Endothelial cell of umbilical vein (primary cell): ENCODE results near the gene HOXD3. TPM values are rescaled to one million over a fixed set of nuclear protein-coding genes. Genes with fewer than 3 reads are reported as not detected.

ENCODE experiments used
- BruUV-seq: library from RNA; stranded (reverse); fragments of 400-500 nt; replicated peaks from 2 replicates; lab custom pipeline; 2021; lab: Mats Ljungman, UMichigan
- CTCF ChIA-PET: fragments of 300-600, 350-600 bp; sonication (Branson Sonifier 250); formaldehyde crosslinking; loops from one replicate; lab custom pipeline; 2021; ENCODE audit warnings: antibody characterized with exemption, inconsistent platforms; lab: Charles Lee
- POLR2A ChIA-PET: fragments of 300-600, 350-600 bp; sonication (Branson Sonifier 250); formaldehyde crosslinking; loops from one replicate; lab custom pipeline; 2021; ENCODE audit warnings: antibody characterized with exemption, inconsistent platforms; lab: Charles Lee
- DNase-seq: peaks from one replicate; pipeline ENCODE4 v3.0.0-alpha.2; 2011; ENCODE audit warnings: low read depth, low spot score
- FAIRE-seq: peaks from 2 replicates; lab custom pipeline; 2011; peaks lifted over from hg19 to GRCh38; lab: Jason Lieb, UNC
- H2AFZ ChIP-seq: 2 replicates; pipeline ENCODE4 v1.6.0; 2012; ENCODE audit warnings: low read depth, low read length, control low read depth, inconsistent platforms
- H3K27ac ChIP-seq: 2 replicates; pipeline ENCODE4 v1.5.1; 2011; ENCODE audit warnings: low read depth, mild to moderate bottlenecking, control low read depth, low read length, moderate library complexity; ENCODE audit not compliant: insufficient read depth
- H3K27me3 ChIP-seq, 2 experiments: 2 replicates each; pipeline versions ENCODE4 v1.6.0 to v1.6.1; 2011; ENCODE audit warnings: low read length in 2 of 2, mixed read lengths in 1 of 2; ENCODE audit not compliant: control insufficient read depth in 2 of 2, insufficient read depth in 2 of 2
- H3K36me3 ChIP-seq, 2 experiments: 2 replicates in 1 of 2; 3 replicates in 1 of 2; pipeline ENCODE4 v1.5.1; 2011; ENCODE audit warnings: low read length in 2 of 2, mild to moderate bottlenecking in 1 of 2, moderate library complexity in 1 of 2; ENCODE audit not compliant: control insufficient read depth in 2 of 2, insufficient read depth in 2 of 2; ENCODE audit errors: extremely low read depth in 1 of 2
- H3K4me1 ChIP-seq: 3 replicates; pipeline ENCODE4 v1.5.1; 2011; ENCODE audit warnings: mild to moderate bottlenecking, low read length; ENCODE audit not compliant: control insufficient read depth, insufficient read depth; ENCODE audit errors: extremely low read depth
- H3K4me2 ChIP-seq: 2 replicates; pipeline ENCODE4 v1.6.1; 2011; ENCODE audit warnings: low read length, control low read depth, mixed read lengths; ENCODE audit not compliant: insufficient read depth
- H3K4me3 ChIP-seq, 3 experiments: fragments of 200-600 bp in 1 of 3; sonication (generic), shearing (Covaris generic) in 1 of 3; replicated peaks in 1 of 3; 2 replicates each; pipeline ENCODE4 v1.5.1; 2011 to 2016; ENCODE audit warnings: control low read depth in 3 of 3, low read length in 3 of 3, mild to moderate bottlenecking in 2 of 3, inconsistent platforms in 1 of 3, low read depth in 1 of 3, moderate library complexity in 1 of 3; ENCODE audit not compliant: insufficient read depth in 1 of 3
- H3K79me2 ChIP-seq: 2 replicates; pipeline ENCODE4 v1.6.0; 2012; ENCODE audit warnings: low read length, inconsistent platforms; ENCODE audit not compliant: control insufficient read depth, insufficient read depth
- H3K9ac ChIP-seq: replicated peaks from 2 replicates; pipeline ENCODE3; 2011; ENCODE audit warnings: low read length, control low read depth; ENCODE audit not compliant: insufficient read depth; ENCODE audit errors: extremely low read depth
- H3K9me1 ChIP-seq: replicated peaks from 3 replicates; pipeline ENCODE4 v1.6.0; 2011; ENCODE audit warnings: mild to moderate bottlenecking, low read length; ENCODE audit not compliant: control insufficient read depth, insufficient read depth; ENCODE audit errors: extremely low read depth
- H3K9me3 ChIP-seq: replicated peaks from 2 replicates; pipeline ENCODE4 v1.5.1; 2012; ENCODE audit warnings: low read length, inconsistent platforms; ENCODE audit not compliant: control insufficient read depth, insufficient read depth
- H4K20me1 ChIP-seq: replicated peaks from 2 replicates; pipeline ENCODE3; 2011; ENCODE audit warnings: mild to moderate bottlenecking, low read length; ENCODE audit not compliant: control insufficient read depth, insufficient read depth; ENCODE audit errors: extremely low read depth
- EZH2 ChIP-seq: IDR thresholded peaks from 2 replicates; pipeline ENCODE4 v1.6.1; 2012; ENCODE audit warnings: borderline replicate concordance, low read depth, mild to moderate bottlenecking, moderate library complexity, low read length, inconsistent platforms; ENCODE audit not compliant: severe bottlenecking
- FOS ChIP-seq: IDR thresholded peaks from 2 replicates; pipeline ENCODE4 v1.6.1; 2011; ENCODE audit warnings: mild to moderate bottlenecking, low read length, moderate library complexity, borderline replicate concordance; ENCODE audit not compliant: insufficient read depth
- JUN ChIP-seq: IDR thresholded peaks from 2 replicates; pipeline ENCODE4 v1.6.1; 2011; ENCODE audit warnings: borderline replicate concordance, low read depth; ENCODE audit not compliant: insufficient read length, insufficient read depth
- MYC ChIP-seq: IDR thresholded peaks from one replicate; pipeline ENCODE4 v1.6.1; 2011; ENCODE audit warnings: mild to moderate bottlenecking, low read depth, low read length
- POLR2A ChIP-seq: IDR thresholded peaks from 2 replicates; pipeline ENCODE4 v1.6.1; 2012; ENCODE audit warnings: low read depth, mild to moderate bottlenecking, control low read depth, low read length
- POLR2AphosphoS5 ChIP-seq: IDR thresholded peaks from 2 replicates; pipeline ENCODE4 v1.6.1; 2012; ENCODE audit warnings: low read depth, mild to moderate bottlenecking, control low read depth, low read length, moderate library complexity; ENCODE audit not compliant: insufficient read depth
- dilution Hi-C: fragments of 300-500 bp; cut with MboI; formaldehyde crosslinking; loops from one replicate; pipeline ENCODE4 v1.15.0; 2019; ENCODE audit warnings: low sequenced_read_pairs; ENCODE audit not compliant: extremely low pct_ligation_motif_present
- intact Hi-C: fragments of 100-400 bp; cut with micrococcal nuclease; formaldehyde crosslinking; loops from one replicate; pipeline ENCODE4 v1.10.0; 2022
- polyA plus RNA-seq, 4 experiments: library from polyadenylated mRNA; depleted of rRNA in 3 of 4; stranded (reverse) in 3 of 4; unstranded in 1 of 4; fragments of >200 nt; gene quantifications; 2 replicates each; pipeline versions ENCODE4 v1.2.1 to v1.2.3, GENCODE V29; 2011 to 2012; ENCODE audit warnings: missing spikeins in 1 of 4
- total RNA-seq: library from RNA; stranded (reverse); gene quantifications from 2 replicates; pipeline ENCODE4 v1.2.3, GENCODE V29; 2021
- TF ChIP-seq, protein P1 (sequence below): IDR thresholded peaks from 2 replicates; pipeline ENCODE4 v1.6.1; 2011; ENCODE audit not compliant: insufficient read depth, insufficient read length

The HOXD3 gene
- total and polyA plus RNA-seq, 2 donors (not counting 3 experiments of a cell fraction or from before 2014, with no cell fraction given), result 2.9 to 20.9 TPM

DNA sequence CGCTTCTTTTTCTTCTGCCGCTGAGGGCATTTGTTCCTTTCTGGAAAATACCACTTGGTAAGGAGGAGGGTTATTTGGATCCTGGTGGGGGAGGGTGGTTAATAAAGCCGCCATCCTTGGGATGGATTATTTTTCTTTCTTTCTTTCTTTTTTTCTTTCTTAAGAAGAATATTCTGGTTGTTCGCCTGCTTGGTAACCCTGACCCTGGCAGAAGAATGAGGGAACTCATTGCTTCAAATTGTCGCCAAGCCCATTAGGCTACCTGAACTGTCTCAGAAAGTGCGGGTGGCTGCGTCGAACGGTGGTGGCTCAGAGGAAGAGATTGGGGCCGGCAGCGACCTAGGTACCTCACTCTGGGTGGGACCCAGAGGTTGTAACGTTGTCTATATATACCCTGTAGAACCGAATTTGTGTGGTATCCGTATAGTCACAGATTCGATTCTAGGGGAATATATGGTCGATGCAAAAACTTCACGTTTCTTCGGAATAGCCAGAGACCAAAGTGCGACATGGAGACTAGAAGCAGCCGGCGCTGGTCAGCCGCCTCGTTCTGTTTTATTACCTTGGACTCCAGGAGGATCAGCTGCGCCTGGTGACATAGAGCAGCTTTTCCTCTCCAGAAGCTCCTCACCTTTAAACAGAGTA, 7.0 kb upstream of the HOXD3 start:
- DNase-seq (no peak), FAIRE-seq (no peak)
- dilution Hi-C loops, result loop anchor here (25.0 kb wide), 1 partner anchor 487 kb away; no protein-coding TSS in a partner anchor
- H3K9ac ChIP-seq, result no peak overlapping the region
- intact Hi-C loops, result no loop called here
- H3K4me3 ChIP-seq, result no peak overlapping the region
- peaks cover 2 to 22% of the 10 kb centered on the region in 2 experiments for H3K36me3 ChIP-seq
- H3K9me1 ChIP-seq, result no peaks in the 10 kb centered on the region
- TF ChIP-seq POLR2AphosphoS5, result no peak
- TF ChIP-seq EZH2, result no peak
- TF ChIP-seq, protein P1, sequence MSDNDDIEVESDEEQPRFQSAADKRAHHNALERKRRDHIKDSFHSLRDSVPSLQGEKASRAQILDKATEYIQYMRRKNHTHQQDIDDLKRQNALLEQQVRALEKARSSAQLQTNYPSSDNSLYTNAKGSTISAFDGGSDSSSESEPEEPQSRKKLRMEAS, result no peak
- no peak for TF ChIP-seq MYC
- no peak for TF ChIP-seq POLR2A
- no peak for TF ChIP-seq JUN
- TF ChIP-seq FOS, result no peak
- H4K20me1 ChIP-seq, result no peaks in the 10 kb centered on the region
- H3K79me2 ChIP-seq, result peaks cover 38% of the 10 kb centered on the region
- no peak overlapping the region for H3K4me2 ChIP-seq
- CTCF ChIA-PET, result interaction anchor here (1.0 to 3.0 kb wide), 7 partner anchors 9 to 501 kb away, joined by 3 to 11 read pairs (median 4); no protein-coding TSS in a partner anchor
- H3K27me3 ChIP-seq, result no peaks in the 10 kb centered on the region
- POLR2A ChIA-PET, result no interaction called here
- no peak overlapping the region for H3K27ac ChIP-seq
- BruUV-seq, result no TSS peak
- H3K9me3 ChIP-seq, result no peaks in the 10 kb centered on the region
- no peak overlapping the region for H2AFZ ChIP-seq
- H3K4me1 ChIP-seq, result no peaks in the 10 kb centered on the region
